PC-9 (cell line): ENCODE results near the gene ADIG. TPM values are rescaled to one million over a fixed set of nuclear protein-coding genes. Genes with fewer than 3 reads are reported as not detected.

Source experiments
- BruUV-seq: library from RNA; stranded (reverse); fragments of 400-500 nt; replicated peaks from 2 replicates; lab custom pipeline; 2021; lab: Mats Ljungman, UMichigan
- CTCF ChIA-PET: fragments of 300-600 bp; sonication (Branson Sonifier 250); formaldehyde crosslinking; loops from one replicate; lab custom pipeline; 2022; ENCODE audit warnings: antibody characterized with exemption; lab: Charles Lee
- POLR2A ChIA-PET: fragments of 300-600 bp; sonication (Branson Sonifier 250); formaldehyde crosslinking; loops from one replicate; lab custom pipeline; 2022; ENCODE audit warnings: antibody characterized with exemption; ENCODE audit not compliant: unreplicated experiment; lab: Charles Lee
- DNase-seq, 2 experiments: peaks; one replicate each; pipeline versions ENCODE4 v3.0.0 to v3.0.0-alpha.2; 2015 to 2022; ENCODE audit warnings: mixed read lengths in 1 of 2
- H2AFZ ChIP-seq: fragments of 200-600 bp; sonication (generic); 2 replicates; pipeline ENCODE4 v1.8.1; 2017; ENCODE audit warnings: antibody characterized with exemption
- H3F3A ChIP-seq: fragments of 200-600 bp; sonication (generic); 2 replicates; pipeline ENCODE4 v1.8.1; 2017; ENCODE audit warnings: antibody characterized with exemption, mild to moderate bottlenecking, low read depth; ENCODE audit not compliant: insufficient read depth
- H3K27ac ChIP-seq: fragments of 200-600 bp; sonication (generic); 2 replicates; pipeline ENCODE4 v1.6.1; 2016; ENCODE audit warnings: mixed run types
- H3K27me3 ChIP-seq: fragments of 200-600 bp; sonication (generic); 2 replicates; pipeline ENCODE4 v1.6.1; 2016; ENCODE audit warnings: low read depth, mixed run types; ENCODE audit not compliant: insufficient read depth
- H3K36me3 ChIP-seq: fragments of 200-600 bp; sonication (generic); 2 replicates; pipeline ENCODE4 v1.6.1; 2016; ENCODE audit warnings: low read depth, mixed run types
- H3K4me1 ChIP-seq: fragments of 200-600 bp; sonication (generic); replicated peaks from 2 replicates; pipeline ENCODE4 v1.6.1; 2016; ENCODE audit warnings: mixed run types; ENCODE audit not compliant: insufficient read depth
- H3K4me2 ChIP-seq: fragments of 200-600 bp; sonication (generic); 2 replicates; pipeline ENCODE4 v1.6.1; 2017; ENCODE audit warnings: mixed run types
- H3K4me3 ChIP-seq: fragments of 200-600 bp; sonication (generic); 2 replicates; pipeline ENCODE4 v1.6.1; 2016; ENCODE audit warnings: mixed run types
- H3K79me2 ChIP-seq: fragments of 200-600 bp; sonication (generic); 2 replicates; pipeline ENCODE4 v1.6.1; 2017; ENCODE audit warnings: low read depth, mixed run types
- H3K9me2 ChIP-seq: fragments of 200-600 bp; sonication (generic); 2 replicates; pipeline ENCODE4 v1.8.1; 2017; ENCODE audit warnings: mild to moderate bottlenecking; ENCODE audit not compliant: insufficient read depth
- H3K9me3 ChIP-seq: fragments of 200-600 bp; sonication (generic); 2 replicates; pipeline ENCODE4 v1.8.1; 2016; ENCODE audit warnings: low read depth; ENCODE audit not compliant: insufficient read depth
- H4K20me1 ChIP-seq: fragments of 200-600 bp; sonication (generic); 2 replicates; pipeline ENCODE4 v1.8.1; 2017; ENCODE audit not compliant: insufficient read depth
- CTCF ChIP-seq: fragments of 200-600 bp; sonication (generic); conservative IDR thresholded peaks from 2 replicates; pipeline ENCODE4 v1.6.1; 2017; ENCODE audit warnings: mixed run types, antibody characterized with exemption, mild to moderate bottlenecking, moderate library complexity
- EZH2 ChIP-seq: fragments of 200-600 bp; sonication (generic); IDR thresholded peaks from 2 replicates; pipeline ENCODE4 v1.8.0; 2017; ENCODE audit warnings: antibody characterized with exemption, low read depth
- intact Hi-C: fragments of 100-400 bp; cut with micrococcal nuclease; formaldehyde crosslinking; loops from one replicate; pipeline ENCODE4 v1.10.0; 2022; ENCODE audit not compliant: unreplicated experiment
- total RNA-seq: library from RNA; stranded (reverse); gene quantifications from 2 replicates; pipeline ENCODE4 v1.2.3, GENCODE V29; 2021

The ADIG gene
- total RNA-seq, 1 experiment from 2014 or later, result not detected

DNA sequence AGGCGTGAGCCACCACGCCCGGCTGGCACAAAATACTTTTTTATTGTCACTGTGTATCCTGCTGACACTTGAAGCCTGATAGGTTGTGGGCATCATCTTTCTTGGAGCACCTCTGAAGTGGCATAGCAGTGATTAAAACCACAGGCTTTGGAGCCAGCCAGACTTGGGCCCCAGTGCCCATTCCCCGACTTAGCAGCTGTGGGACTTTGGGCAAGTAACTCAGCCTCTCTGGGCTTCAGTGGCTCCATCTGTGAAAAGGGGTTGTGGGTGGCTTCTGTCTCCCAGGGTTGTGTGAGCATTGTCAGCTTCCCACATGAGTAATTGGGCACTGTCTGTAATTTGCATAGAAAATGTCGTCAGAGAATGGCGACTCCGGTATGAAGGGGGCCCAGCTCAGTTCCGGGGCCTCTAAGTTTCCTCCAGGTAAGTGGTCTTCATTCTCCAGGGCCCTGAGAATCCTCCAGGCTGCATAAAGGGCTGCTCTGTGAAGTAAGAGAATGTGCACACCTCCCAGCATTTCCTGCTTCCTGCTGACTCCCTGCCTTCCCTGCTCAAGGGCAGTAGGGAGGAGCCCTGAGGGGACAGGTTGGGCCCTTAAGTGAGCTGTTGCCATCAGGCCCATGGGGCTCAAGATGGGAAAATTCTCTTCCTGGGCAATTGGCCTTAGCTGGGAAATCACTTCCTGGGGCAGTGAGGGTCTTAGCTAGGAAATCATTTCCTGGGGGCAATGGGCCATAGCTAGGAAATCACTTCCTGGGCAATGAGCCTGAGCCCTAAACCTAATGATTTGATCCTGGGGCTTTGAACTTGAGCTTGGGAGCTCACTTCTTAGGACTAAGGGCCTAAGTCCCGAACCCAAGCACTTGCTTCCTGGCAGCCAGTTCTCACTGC, 47.8 kb downstream of the ADIG start:
- H3K27me3 ChIP-seq, result no peaks in the 10 kb centered on the region
- peak in 1 of 2 experiments; percentile 11 for DNase-seq
- 0 out of 2 replicates have a peak overlapping the region, but pooled peaks have one; percentile 4 for H3K27ac ChIP-seq
- H3K9me3 ChIP-seq, result no peaks in the 10 kb centered on the region
- no peak overlapping the region for H2AFZ ChIP-seq
- peaks cover 22% of the 10 kb centered on the region for H3K4me1 ChIP-seq
- H4K20me1 ChIP-seq, result no peaks in the 10 kb centered on the region
- H3K79me2 ChIP-seq, result no peaks in the 10 kb centered on the region
- H3K4me3 ChIP-seq, result no peak overlapping the region
- intact Hi-C loops, result no loop called here
- no TSS peak for BruUV-seq
- H3K4me2 ChIP-seq, result no peak overlapping the region; the same call in 1 of the 2 replicates
- TF ChIP-seq EZH2 (no peak), CTCF (no peak)
- no peaks in the 10 kb centered on the region for H3K36me3 ChIP-seq
- ChIA-PET CTCF (interaction anchor here (0.6 kb wide), 1 partner anchor 18 kb away, joined by 5 read pairs; no protein-coding TSS in a partner anchor), POLR2A (no interaction called here)
- peaks cover 3% of the 10 kb centered on the region; the same call in 1 of the 2 replicates for H3K9me2 ChIP-seq
- H3F3A ChIP-seq, result no peaks in the 10 kb centered on the region

GRCh38 chr20:38629979-38630378, 49.0 kb downstream of the ADIG start:
- Histone ChIP-seq H3K4me1 (peaks cover 22% of the 10 kb centered on the region), H2AFZ (no peak overlapping the region), H3K4me3 (no peak overlapping the region), H3K4me2 (no peak overlapping the region), H4K20me1 (no peaks in the 10 kb centered on the region), H3K27me3 (no peaks in the 10 kb centered on the region), H3K27ac (peak overlapping the region; percentile 67), H3K9me2 (peaks cover 3% of the 10 kb centered on the region; the same call in 1 of the 2 replicates), H3K79me2 (no peaks in the 10 kb centered on the region), H3K9me3 (no peaks in the 10 kb centered on the region), H3K36me3 (no peaks in the 10 kb centered on the region), H3F3A (no peaks in the 10 kb centered on the region)
- POLR2A ChIA-PET, result no interaction called here
- TF ChIP-seq CTCF (no peak), EZH2 (no peak)
- CTCF ChIA-PET, result interaction anchor here (0.6 kb wide), 1 partner anchor 19 kb away, joined by 5 read pairs; no protein-coding TSS in a partner anchor
- intact Hi-C loops, result loop anchor here (5.0 kb wide), 1 partner anchor 102 kb away; no protein-coding TSS in a partner anchor
- BruUV-seq, result no TSS peak
- DNase-seq, result peak in 1 of 2 experiments; percentile 21

DNA sequence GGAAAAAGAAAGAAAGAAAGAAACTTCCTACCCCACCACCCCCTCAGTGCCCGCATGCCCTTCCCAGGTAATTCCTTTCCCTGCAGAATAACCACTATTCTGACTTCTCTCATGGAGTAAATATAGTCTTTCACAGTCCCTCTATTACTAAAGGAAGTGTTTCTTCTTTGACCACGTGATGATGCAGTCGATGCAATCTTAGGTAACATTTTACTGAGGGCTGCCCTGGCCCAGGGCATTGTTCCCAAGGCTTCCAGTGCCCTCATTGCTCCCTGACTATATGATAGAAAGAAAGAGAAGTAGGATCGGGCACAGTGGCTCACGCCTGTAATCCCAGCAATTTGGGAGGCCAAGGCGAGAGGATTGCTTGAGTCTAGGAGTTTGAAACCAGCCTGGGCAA, 49.7 kb downstream of the ADIG start:
- H4K20me1 ChIP-seq, result no peaks in the 10 kb centered on the region
- H3F3A ChIP-seq, result no peaks in the 10 kb centered on the region
- peaks cover 22% of the 10 kb centered on the region for H3K4me1 ChIP-seq
- no peak overlapping the region for H3K4me2 ChIP-seq
- intact Hi-C loops, result loop anchor here (5.0 kb wide), 1 partner anchor 102 kb away; no protein-coding TSS in a partner anchor
- H2AFZ ChIP-seq, result 0 out of 2 replicates have a peak overlapping the region, but pooled peaks have one; percentile 15
- H3K36me3 ChIP-seq, result no peaks in the 10 kb centered on the region
- H3K9me2 ChIP-seq, result peaks cover 3% of the 10 kb centered on the region; the same call in 1 of the 2 replicates
- peak in 1 of 2 experiments; percentile 31 for DNase-seq
- no TSS peak for BruUV-seq
- no peak overlapping the region for H3K4me3 ChIP-seq
- TF ChIP-seq CTCF (no peak), EZH2 (no peak)
- H3K9me3 ChIP-seq, result no peaks in the 10 kb centered on the region
- H3K27me3 ChIP-seq, result no peaks in the 10 kb centered on the region
- ChIA-PET POLR2A (no interaction called here), CTCF (interaction anchor here (0.7 kb wide), 1 partner anchor 456 kb away, joined by 10 read pairs; no protein-coding TSS in a partner anchor)
- H3K27ac ChIP-seq, result peak overlapping the region; percentile 67
- H3K79me2 ChIP-seq, result no peaks in the 10 kb centered on the region
